ENCODE data around the gene GOLGA8H. TPM values are rescaled to one million over a fixed set of nuclear protein-coding genes. Genes with fewer than 3 reads are reported as not detected.
A peak's percentile ranks its signal among the peaks of the same experiment; 100 is the strongest.
"Not testable (repeated sequence)": the region's sequence is repeated elsewhere in the genome, so short reads cannot be mapped to it uniquely, and the experiment has no call there.

Gene GOLGA8H
- total RNA-seq (10 to 100 TPM in 1 of 2 donors, 1 to 10 TPM in 1; 8.7 to 13.1 TPM), polyA plus RNA-seq (ENCODE audit: insufficient read depth, low read depth, low replicate concordance) (8.6 TPM)
- long read RNA-seq, donor 1, result 0 reads
- long read RNA-seq, donor 2, result 0 reads

- H3K4me1 ChIP-seq; DNase-seq; H3K27me3 ChIP-seq; intact Hi-C loops (cut with DNase I; ENCODE audit: low total_unique reads); H3K27ac ChIP-seq; H3K4me3 ChIP-seq; H3K36me3 ChIP-seq (ENCODE audit: low read depth, missing control alignments); H3K9me3 ChIP-seq: not testable (repeated sequence)
- 77 to 82% methylated on average over 2 to 8 of the region's 8 CpGs for WGBS, 2 donors
Measured at GRCh38 chr15:30603796-30604195, at the start of gene GOLGA8H. TSS of gene GOLGA8H (plus strand) at chr15:30604028. CDS start at chr15:30604126, 98 bp downstream.

GRCh38 chr15:30566949-30567348 lies 36.9 kb upstream of the GOLGA8H start:
- H3K4me1 ChIP-seq; intact Hi-C loops (cut with DNase I; ENCODE audit: low total_unique reads); H3K27ac ChIP-seq; H3K27me3 ChIP-seq; DNase-seq; H3K4me3 ChIP-seq; H3K36me3 ChIP-seq (ENCODE audit: low read depth, missing control alignments); H3K9me3 ChIP-seq: not testable (repeated sequence)
- WGBS, 2 donors, result 60% methylated on average over 1 of the region's 6 CpGs; no CpG with 5 or more reads in 1 of the 2 donors

- H3K27me3 ChIP-seq; DNase-seq; H3K27ac ChIP-seq; H3K4me1 ChIP-seq; H3K4me3 ChIP-seq; H3K36me3 ChIP-seq (ENCODE audit: low read depth, missing control alignments); intact Hi-C loops (cut with DNase I; ENCODE audit: low total_unique reads); H3K9me3 ChIP-seq: not testable (repeated sequence)
- no CpG with 5 or more reads among the region's 38 CpGs for WGBS, 2 donors
Measured at GRCh38 chr15:30573012-30573491, 30.8 kb upstream of the GOLGA8H start.

- intact Hi-C loops (cut with DNase I; ENCODE audit: low total_unique reads); H3K36me3 ChIP-seq (ENCODE audit: low read depth, missing control alignments); H3K4me3 ChIP-seq; H3K4me1 ChIP-seq; H3K27ac ChIP-seq; H3K27me3 ChIP-seq; H3K9me3 ChIP-seq; DNase-seq: not testable (repeated sequence)
- WGBS, 2 donors, result no CpG with 5 or more reads among the region's 6 CpGs
Measured at GRCh38 chr15:30579394-30579970, 24.3 kb upstream of the GOLGA8H start.

- H3K36me3 ChIP-seq (ENCODE audit: low read depth, missing control alignments); H3K27ac ChIP-seq; intact Hi-C loops (cut with DNase I; ENCODE audit: low total_unique reads); H3K27me3 ChIP-seq; H3K9me3 ChIP-seq; H3K4me1 ChIP-seq; H3K4me3 ChIP-seq; DNase-seq: not testable (repeated sequence)
- WGBS, 2 donors, result no CpG with 5 or more reads among the region's 4 CpGs
Measured at GRCh38 chr15:30580716-30581115, 23.1 kb upstream of the GOLGA8H start.

- 0 to 26% methylated on average over 1 to 2 of the region's 2 CpGs for WGBS, 2 donors
- TF ChIP-seq CTCF (IDR thresholded peaks at IDR 0.05), result peak in 1 of 3 experiments; percentile 10
- DNase-seq; H3K27me3 ChIP-seq; H3K4me1 ChIP-seq; H3K27ac ChIP-seq; intact Hi-C loops (cut with DNase I; ENCODE audit: low total_unique reads); H3K36me3 ChIP-seq (ENCODE audit: low read depth, missing control alignments); H3K4me3 ChIP-seq; H3K9me3 ChIP-seq: not testable (repeated sequence)
Measured at GRCh38 chr15:30598953-30599352, 4.9 kb upstream of the GOLGA8H start.

GRCh38 chr15:30612271-30612670 lies 8.4 kb downstream of the GOLGA8H start:
- H3K27ac ChIP-seq; DNase-seq; intact Hi-C loops (cut with DNase I; ENCODE audit: low total_unique reads); H3K4me3 ChIP-seq; H3K36me3 ChIP-seq (ENCODE audit: low read depth, missing control alignments); H3K9me3 ChIP-seq; H3K27me3 ChIP-seq; H3K4me1 ChIP-seq: not testable (repeated sequence)
- WGBS, 2 donors, result no CpG with 5 or more reads among the region's 6 CpGs

- intact Hi-C loops (cut with DNase I; ENCODE audit: low total_unique reads), result not testable (repeated sequence)
- peak in 1 of 3 experiments; percentile 16 for TF ChIP-seq CTCF (IDR thresholded peaks at IDR 0.05)
Measured at GRCh38 chr15:30621342-30621741, 17.5 kb downstream of the GOLGA8H start.

GRCh38 chr15:30625436-30626193 lies 21.8 kb downstream of the GOLGA8H start, which contains the start of gene ARHGAP11B:
TSS of gene ARHGAP11B (plus strand) at chr15:30626128.
- Histone ChIP-seq H3K4me3 (peak within 1 kb of the TSS; percentile 46 to 69), H3K27ac (peak within 1 kb of the TSS; percentile 74 to 86)
- H3K4me1 ChIP-seq; H3K36me3 ChIP-seq (ENCODE audit: low read depth, missing control alignments); intact Hi-C loops (cut with DNase I; ENCODE audit: low total_unique reads); H3K9me3 ChIP-seq; H3K27me3 ChIP-seq: not testable (repeated sequence)
- peak; percentile 97 for DNase-seq
- WGBS, 2 donors, result 0 to 1% methylated on average over 12 to 35 of the region's 35 CpGs

More at GRCh38 chr15:30621342-30621741, 17.5 kb downstream of the GOLGA8H start:
- H3K36me3 ChIP-seq (ENCODE audit: low read depth, missing control alignments); H3K4me3 ChIP-seq; H3K27ac ChIP-seq; DNase-seq; H3K9me3 ChIP-seq; H3K4me1 ChIP-seq; H3K27me3 ChIP-seq: not testable (repeated sequence)
- WGBS, 2 donors, result 30% methylated on average over 3 of the region's 3 CpGs; no CpG with 5 or more reads in 1 of the 2 donors

GRCh38 chr15:30626194-30626565 lies 22.4 kb downstream of the GOLGA8H start:
- DNase-seq; H3K36me3 ChIP-seq (ENCODE audit: low read depth, missing control alignments); H3K27me3 ChIP-seq; intact Hi-C loops (cut with DNase I; ENCODE audit: low total_unique reads); H3K4me1 ChIP-seq; H3K9me3 ChIP-seq: not testable (repeated sequence)
- WGBS, 2 donors, result 0% methylated on average over 2 to 12 of the region's 22 CpGs
- peak overlapping the region in 1 of 2 donors; percentile 86 for H3K27ac ChIP-seq
- peak overlapping the region; percentile 46 to 69 for H3K4me3 ChIP-seq

Measured in testis (tissue), 5 donors.